PFSK-1 (cell line): ENCODE results near the gene MRTFA.

Source experiments
- FOXP2 ChIP-seq: optimal IDR thresholded peaks from 2 replicates; pipeline ENCODE3; 2011; ENCODE audit warnings: borderline replicate concordance, control low read depth, inconsistent platforms; ENCODE audit not compliant: insufficient read depth; ENCODE audit errors: extremely low read length, extremely low read depth
- POLR2AphosphoS5 ChIP-seq: IDR thresholded peaks from 2 replicates; pipeline ENCODE4 v1.6.1; 2012; ENCODE audit warnings: low read depth, mild to moderate bottlenecking, control low read depth, low read length, moderate library complexity
- REST ChIP-seq, 2 experiments: IDR thresholded peaks; 2 replicates each; pipeline versions ENCODE4 v1.6.1 to v1.8.0; 2011 to 2012; ENCODE audit warnings: low read depth in 2 of 2, low read length in 2 of 2, control low read depth in 1 of 2, inconsistent platforms in 1 of 2, mild to moderate bottlenecking in 1 of 2, moderate library complexity in 1 of 2; ENCODE audit not compliant: insufficient read depth in 1 of 2
- SIN3A ChIP-seq: IDR thresholded peaks from 2 replicates; pipeline ENCODE4 v1.6.1; 2012; ENCODE audit warnings: mild to moderate bottlenecking, low read length, moderate library complexity, borderline replicate concordance; ENCODE audit not compliant: insufficient read depth
- TAF1 ChIP-seq: IDR thresholded peaks from 2 replicates; pipeline ENCODE4 v1.6.1; 2012; ENCODE audit warnings: low read length, control low read depth, borderline replicate concordance; ENCODE audit not compliant: insufficient read depth

MRTFA gene

GRCh38 chr22:40680819-40681183 lies 44.3 kb upstream of the MRTFA start:
- no peak for TF ChIP-seq SIN3A
- TF ChIP-seq POLR2AphosphoS5 = no peak
- TF ChIP-seq REST (IDR thresholded peaks at IDR 0.05; ENCODE audit: insufficient read depth in 1 of 2, low read depth in 2 of 2, low read length in 2 of 2) = no peak
- no peak for TF ChIP-seq TAF1
- no peak for TF ChIP-seq FOXP2

GRCh38 chr22:40679964-40680818 lies 43.7 kb upstream of the MRTFA start:
- TF ChIP-seq POLR2AphosphoS5 (no peak), TAF1 (no peak), SIN3A (no peak), REST (IDR thresholded peaks at IDR 0.05; ENCODE audit: insufficient read depth in 1 of 2, low read depth in 2 of 2, low read length in 2 of 2) (no peak), FOXP2 (no peak)

GRCh38 chr22:40679249-40679963 lies 42.9 kb upstream of the MRTFA start, which contains the start of gene MCHR1:
TSS of gene MCHR1 (plus strand) at chr22:40679484. CDS start at chr22:40679653, 169 bp downstream.
- no peak for TF ChIP-seq FOXP2
- TF ChIP-seq SIN3A = no peak
- TF ChIP-seq REST (IDR thresholded peaks at IDR 0.05; ENCODE audit: insufficient read depth in 1 of 2, low read depth in 2 of 2, low read length in 2 of 2) = no peak
- no peak for TF ChIP-seq TAF1
- TF ChIP-seq POLR2AphosphoS5 = no peak

GRCh38 chr22:40678493-40679248 lies 42.2 kb upstream of the MRTFA start:
- no peak for TF ChIP-seq POLR2AphosphoS5

- TF ChIP-seq POLR2AphosphoS5 (no peak), REST (IDR thresholded peaks at IDR 0.05; ENCODE audit: insufficient read depth in 1 of 2, low read depth in 2 of 2, low read length in 2 of 2) (no peak), SIN3A (no peak), TAF1 (no peak), FOXP2 (no peak)
Measured at GRCh38 chr22:40676644-40677043, 40.1 kb upstream of the MRTFA start.
